Prostate gland (tissue), 2 donors: ENCODE measurements around the gene UBE2O. TPM values are rescaled to one million over a fixed set of nuclear protein-coding genes. Genes with fewer than 3 reads are reported as not detected.

ENCODE experiments used
- DNase-seq: peaks from one replicate; pipeline ENCODE4 v3.0.0-alpha.2; 2019; ENCODE audit warnings: low spot score
- H3K27ac ChIP-seq, 2 donors: fragments of 200-600 bp; sonication (generic); 2 replicates each; pipeline ENCODE4 v1.5.1; 2017 to 2019
- H3K27me3 ChIP-seq: fragments of 200-600 bp; sonication (generic); replicated peaks from 2 replicates; pipeline ENCODE4 v1.5.1; 2019; ENCODE audit not compliant: insufficient read depth
- H3K36me3 ChIP-seq, 2 donors: fragments of 200-600 bp; sonication (generic); 1 replicate in 1 of 2; 2 replicates in 1 of 2; pipeline versions ENCODE4 v1.5.1 to v1.8.1; 2017 to 2019
- H3K4me1 ChIP-seq: fragments of 200-600 bp; sonication (generic); replicated peaks from 2 replicates; pipeline ENCODE4 v1.5.1; 2019
- H3K4me3 ChIP-seq, 2 donors: fragments of 200-600 bp; sonication (generic); 2 replicates each; pipeline ENCODE4 v1.5.1; 2017 to 2019
- H3K9me3 ChIP-seq: fragments of 200-600 bp; sonication (generic); 2 replicates; pipeline ENCODE4 v1.5.1; 2017
- CTCF ChIP-seq, 4 experiments: fragments of 200-600 bp in 2 of 4; fragments of 450-650 bp in 2 of 4; sonication (generic) in 2 of 4; IDR thresholded peaks; 1 replicate in 3 of 4; 2 replicates in 1 of 4; pipeline ENCODE4 v1.5.1; 2016 to 2019; ENCODE audit warnings: antibody characterized with exemption in 4 of 4, mild to moderate bottlenecking in 2 of 4, moderate library complexity in 2 of 4
- POLR2A ChIP-seq: fragments of 450-650 bp; IDR thresholded peaks from one replicate; pipeline ENCODE4 v1.6.1; 2016; ENCODE audit warnings: antibody characterized with exemption, mild to moderate bottlenecking
- POLR2AphosphoS5 ChIP-seq: sonication (generic); formaldehyde crosslinking; IDR thresholded peaks from one replicate; pipeline ENCODE4 v1.6.1; 2017; ENCODE audit warnings: antibody characterized with exemption
- WGBS: methylation state at CpG from one replicate; pipeline ENCODE4 v1.1.5; 2018; 5-methylcytosine and 5-hydroxymethylcytosine counted together
- intact Hi-C: fragments of 100-400 bp; cut with DNase I; formaldehyde crosslinking; loops from one replicate; pipeline ENCODE4 v1.14.2; 2022
- total RNA-seq, 2 donors: library from RNA; depleted of rRNA; stranded (reverse); fragments of >200 nt; gene quantifications; one replicate each; pipeline ENCODE4 v1.1.0, GENCODE V29; 2016

UBE2O gene
- total RNA-seq, 2 donors from 2014 or later = 19.9 to 39.8 TPM

- Histone ChIP-seq H3K27ac (peak within 1 kb of the TSS; percentile 69 to 76), H3K4me3 (peak within 1 kb of the TSS; percentile 45 to 50), H3K4me1 (no peaks in the 10 kb centered on the region), H3K36me3 (no peaks in the 10 kb centered on the region), H3K9me3 (no peaks in the 10 kb centered on the region), H3K27me3 (no peaks in the 10 kb centered on the region)
- intact Hi-C loops = no loop called here
- 0% methylated on average over 56 of the region's 118 CpGs for WGBS
- peak in 1 of 4 experiments; percentile 4 for TF ChIP-seq CTCF (IDR thresholded peaks at IDR 0.05)
- no peak for TF ChIP-seq POLR2AphosphoS5
- peak; percentile 37 for TF ChIP-seq POLR2A
- peak; percentile 46 for DNase-seq
These were observed 68.5 kb downstream of the UBE2O start, which contains the start of gene SPHK1 for GRCh38 chr17:76384222-76384986. SPHK1 (plus strand) TSS chr17:76384609; CDS start chr17:76385645, 1,036 bp downstream.

DNA sequence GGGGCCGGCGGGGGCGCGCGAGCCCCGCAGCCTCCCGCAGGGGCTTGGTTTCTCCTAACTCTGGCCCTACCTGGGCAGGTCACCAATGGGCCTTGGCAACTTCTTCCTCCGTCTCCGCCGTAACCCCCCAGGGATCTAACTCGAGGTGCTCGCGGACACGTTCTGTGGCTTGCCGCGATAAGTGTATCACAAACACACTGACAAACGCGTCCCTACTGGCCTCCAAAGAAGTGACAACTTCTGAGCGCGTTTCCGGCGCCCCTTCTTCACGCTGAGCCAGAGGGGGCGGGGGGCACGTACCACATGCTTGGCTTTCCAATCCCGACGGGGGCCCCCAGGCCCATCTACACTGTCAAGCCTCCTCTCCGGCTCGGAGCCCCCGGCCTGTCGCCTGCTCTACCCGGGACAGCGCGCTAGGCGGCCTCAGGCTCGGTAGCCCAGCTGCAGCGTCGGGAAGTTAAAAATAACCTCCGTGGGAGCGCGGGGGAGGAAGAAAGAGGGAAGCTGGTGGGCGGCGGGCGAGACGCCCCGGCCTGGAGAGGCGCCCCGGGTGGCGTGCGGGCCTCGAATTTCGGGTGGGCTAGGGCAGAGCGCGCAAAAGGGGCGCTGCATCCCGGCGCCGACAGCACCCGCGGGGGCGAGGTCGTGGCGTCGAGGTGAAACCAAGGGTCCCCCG lies 69.3 kb downstream of the UBE2O start:
- Histone ChIP-seq H3K4me1 (no peaks in the 10 kb centered on the region), H3K36me3 (no peaks in the 10 kb centered on the region), H3K9me3 (no peaks in the 10 kb centered on the region), H3K4me3 (peak overlapping the region; percentile 45 to 50), H3K27me3 (no peaks in the 10 kb centered on the region), H3K27ac (peak overlapping the region; percentile 69 to 76)
- TF ChIP-seq POLR2A (no peak), POLR2AphosphoS5 (no peak), CTCF (IDR thresholded peaks at IDR 0.05) (peak in 2 of 4 experiments; percentile 27)
- DNase-seq = peak; percentile 27
- intact Hi-C loops = no loop called here
- WGBS = under 1% methylated on average over 58 of the region's 65 CpGs

- 2% methylated on average over 22 of the region's 80 CpGs for WGBS
- TF ChIP-seq POLR2A (peak; percentile 31), POLR2AphosphoS5 (no peak)
- DNase-seq = peak; percentile 69
- Histone ChIP-seq H3K36me3 (no peaks in the 10 kb centered on the region), H3K4me3 (peak overlapping the region; percentile 45 to 50), H3K27me3 (no peaks in the 10 kb centered on the region), H3K9me3 (no peaks in the 10 kb centered on the region), H3K27ac (peak overlapping the region; percentile 69 to 76), H3K4me1 (no peaks in the 10 kb centered on the region)
- intact Hi-C loops = no loop called here
These were observed 70.0 kb downstream of the UBE2O start for GRCh38 chr17:76382803-76383545.

DNA sequence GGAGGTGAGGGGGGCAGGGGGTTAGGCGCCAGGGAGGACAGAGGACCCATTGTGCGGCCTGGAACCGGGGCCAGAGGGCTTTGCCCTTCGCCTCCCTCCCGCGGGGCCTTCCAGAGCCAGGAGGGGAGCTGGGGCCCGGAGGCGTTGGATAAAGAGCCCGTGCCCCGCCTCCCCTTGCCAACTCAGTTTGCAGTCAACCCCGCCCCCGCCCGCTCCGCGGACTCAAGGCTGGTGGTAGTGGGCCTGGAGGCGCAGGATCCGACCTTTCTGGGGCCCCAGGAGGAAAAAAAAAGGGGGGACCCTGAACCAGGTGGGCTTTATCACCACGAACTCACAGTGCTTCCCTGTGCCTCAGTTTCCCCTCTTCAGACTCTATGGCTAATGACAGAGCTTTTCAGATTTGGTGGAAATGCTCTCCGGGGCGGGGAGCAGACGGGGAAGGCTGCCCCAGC lies 70.6 kb downstream of the UBE2O start:
- Histone ChIP-seq H3K9me3 (no peaks in the 10 kb centered on the region), H3K4me1 (no peaks in the 10 kb centered on the region), H3K4me3 (peak overlapping the region; percentile 45 to 50), H3K36me3 (no peaks in the 10 kb centered on the region), H3K27ac (peak overlapping the region; percentile 69 to 76), H3K27me3 (no peaks in the 10 kb centered on the region)
- TF ChIP-seq CTCF (IDR thresholded peaks at IDR 0.05) (no peak), POLR2A (no peak), POLR2AphosphoS5 (no peak)
- peak; percentile 36 for DNase-seq
- intact Hi-C loops = no loop called here
- 25% methylated on average over 19 of the region's 21 CpGs for WGBS
